ENCODE measurements around the gene EIF3I. TPM values are rescaled to one million over a fixed set of nuclear protein-coding genes. Genes with fewer than 3 reads are reported as not detected.

EIF3I gene
- total and polyA plus RNA-seq, 10 of the 15 experiments (the other 5 are each of a cell fraction or from before 2014, with no cell fraction given): 208 to 606 (median 352) TPM

GRCh38 chr1:32199043-32199716 lies 23.0 kb upstream of the EIF3I start:
- CTCF ChIA-PET: interaction anchor here (2.1 kb wide), 1 partner anchor 117 kb away, joined by 4 read pairs; no protein-coding TSS in a partner anchor
- POLR2A ChIA-PET: interaction anchor here (1.0 to 1.5 kb wide), 2 partner anchors 10 to 49 kb away, joined by 3 to 4 read pairs; no protein-coding TSS in a partner anchor

More at GRCh38 chr1:32199043-32199716, 23.0 kb upstream of the EIF3I start:
- peaks cover 20 to 26% of the 10 kb centered on the region in 2 experiments for H3K36me3 ChIP-seq (ENCODE audit: control insufficient read depth in 2 of 2, insufficient read depth in 2 of 2, low read length in 1 of 2)
- intact Hi-C loops (cut with micrococcal nuclease; ENCODE audit: unreplicated experiment) (no loop called here), in situ Hi-C loops (cut with MboI) (no loop called here)
- no peaks in the 10 kb centered on the region for H3K27me3 ChIP-seq (replicated peaks in 1 of 2; ENCODE audit: control insufficient read depth in 2 of 2, insufficient read depth in 2 of 2, low read length in 1 of 2)
- no peak overlapping the region for H3K9ac ChIP-seq (ENCODE audit: control insufficient read depth, insufficient read depth, low read length)
- no peak overlapping the region for H3K4me3 ChIP-seq
- ChIA-PET RAD21 (ENCODE audit: unreplicated experiment) (interaction anchor here (0.6 to 4.2 kb wide), 3 partner anchors 19 to 126 kb away, joined by 3 to 22 read pairs (median 7); partner anchors contain the start of genes TMEM39B and TXLNA), SMC1A (ENCODE audit: uncharacterized antibody, unreplicated experiment) (no interaction called here)
- no TSS peak for BruUV-seq (replicated peaks)
- no peak for ATAC-seq
- no peak overlapping the region for H3K27ac ChIP-seq (ENCODE audit: control insufficient read depth, insufficient read depth)
- no peak for FAIRE-seq
- H4K20me1 ChIP-seq (ENCODE audit: control insufficient read depth, insufficient read depth): no peaks in the 10 kb centered on the region
- H3K9me3 ChIP-seq (replicated peaks; ENCODE audit: control insufficient read depth, insufficient read depth, low read length): no peaks in the 10 kb centered on the region
- H3K4me2 ChIP-seq (ENCODE audit: control insufficient read depth, insufficient read depth): no peak overlapping the region; the same call in 1 of the 2 replicates
- H2AFZ ChIP-seq (ENCODE audit: control insufficient read depth, low read depth, low read length): no peak overlapping the region
- DNase-seq (ENCODE audit: low read depth, low spot score): no peak
- 100% methylated on average over 4 of the region's 4 CpGs for WGBS (ENCODE audit: insufficient coverage, insufficient replicate concordance, low lambda C conversion rate, missing lambda C conversion rate)
- no peak for TF ChIP-seq ZBTB4 (CRISPR knock-in tag; IDR thresholded peaks at IDR 0.05)
- TF ChIP-seq CHD2 (IDR thresholded peaks at IDR 0.05; ENCODE audit: borderline replicate concordance, low read depth, low read length): no peak
- TF ChIP-seq POLR2A (IDR thresholded peaks at IDR 0.05; ENCODE audit: low read depth, low read length): peak; percentile 14; the same call in 1 of the 2 replicates
- TF ChIP-seq GABPA (IDR thresholded peaks at IDR 0.05; ENCODE audit: low read depth): no peak
- TF ChIP-seq MLLT1 (IDR thresholded peaks at IDR 0.05): no peak
- TF ChIP-seq POLR2AphosphoS5 (IDR thresholded peaks at IDR 0.05; ENCODE audit: low read length): 0 out of 2 replicates have a peak, but pooled peaks have one; percentile 11
- TF ChIP-seq STAT3 (IDR thresholded peaks at IDR 0.05; ENCODE audit: low read depth, low read length): no peak
- peaks cover 21% of the 10 kb centered on the region for H3K4me1 ChIP-seq (ENCODE audit: control insufficient read depth, insufficient read depth, low read length)
- H3K79me2 ChIP-seq (ENCODE audit: control insufficient read depth, insufficient read depth, low read length): peaks cover 19% of the 10 kb centered on the region

Data from GM12878 (cell line).